Measurements from ENCODE around the gene SLC37A4.

Gene SLC37A4

GRCh38 chr11:119056421-119056999 is 25.8 kb upstream of the SLC37A4 start:
- Histone ChIP-seq H3K4me1 (ENCODE audit: control insufficient read depth, insufficient read depth, low read length) (peaks cover 20% of the 10 kb centered on the region), H3K9ac (ENCODE audit: low read length in 2 of 2) (peak overlapping the region; percentile 82), H3K9me3 (ENCODE audit: control insufficient read depth in 2 of 2, low read length in 2 of 2) (no peaks in the 10 kb centered on the region), H3K27me3 (ENCODE audit: control insufficient read depth in 1 of 2, insufficient read depth in 2 of 2, low read length in 2 of 2) (no peaks in the 10 kb centered on the region), H3K27ac (ENCODE audit: low read length) (peak overlapping the region; percentile 71), H3K36me3 (ENCODE audit: control insufficient read depth in 2 of 2, insufficient read depth in 2 of 2, low read length in 2 of 2) (peaks cover 32 to 35% of the 10 kb centered on the region in 2 donors), H3K4me3 (ENCODE audit: low read length in 2 of 2) (peak overlapping the region; percentile 79 to 85)

- Histone ChIP-seq H3K27me3 (ENCODE audit: control insufficient read depth in 1 of 2, insufficient read depth in 2 of 2, low read length in 2 of 2) (no peaks in the 10 kb centered on the region), H3K4me1 (ENCODE audit: control insufficient read depth, insufficient read depth, low read length) (peaks cover 20% of the 10 kb centered on the region), H3K4me3 (ENCODE audit: low read length in 2 of 2) (peak overlapping the region; percentile 79 to 85), H3K9ac (ENCODE audit: low read length in 2 of 2) (peak overlapping the region; percentile 82), H3K9me3 (ENCODE audit: control insufficient read depth in 2 of 2, low read length in 2 of 2) (no peaks in the 10 kb centered on the region), H3K36me3 (ENCODE audit: control insufficient read depth in 2 of 2, insufficient read depth in 2 of 2, low read length in 2 of 2) (peaks cover 38 to 39% of the 10 kb centered on the region in 2 donors), H3K27ac (ENCODE audit: low read length) (peak overlapping the region; percentile 2)
Observed at GRCh38 chr11:119055901-119056300, 25.2 kb upstream of the SLC37A4 start.

GRCh38 chr11:119054418-119054817 is 23.7 kb upstream of the SLC37A4 start:
- no peak overlapping the region for H3K9ac ChIP-seq (ENCODE audit: low read length in 2 of 2)
- no peaks in the 10 kb centered on the region for H3K27me3 ChIP-seq (ENCODE audit: control insufficient read depth in 1 of 2, insufficient read depth in 2 of 2, low read length in 2 of 2)
- peaks cover 44 to 47% of the 10 kb centered on the region in 2 donors for H3K36me3 ChIP-seq (ENCODE audit: control insufficient read depth in 2 of 2, insufficient read depth in 2 of 2, low read length in 2 of 2)
- H3K9me3 ChIP-seq (ENCODE audit: control insufficient read depth in 2 of 2, low read length in 2 of 2), result no peaks in the 10 kb centered on the region
- H3K4me3 ChIP-seq (ENCODE audit: low read length in 2 of 2), result no peak overlapping the region
- peaks cover 20% of the 10 kb centered on the region for H3K4me1 ChIP-seq (ENCODE audit: control insufficient read depth, insufficient read depth, low read length)
- H3K27ac ChIP-seq (ENCODE audit: low read length), result no peak overlapping the region

GRCh38 chr11:119052163-119052814 is 21.6 kb upstream of the SLC37A4 start:
- no peak overlapping the region for H3K27ac ChIP-seq (ENCODE audit: low read length)
- H3K27me3 ChIP-seq (ENCODE audit: control insufficient read depth in 1 of 2, insufficient read depth in 2 of 2, low read length in 2 of 2), result no peaks in the 10 kb centered on the region
- H3K9ac ChIP-seq (ENCODE audit: low read length in 2 of 2), result no peak overlapping the region
- no peaks in the 10 kb centered on the region for H3K9me3 ChIP-seq (ENCODE audit: control insufficient read depth in 2 of 2, low read length in 2 of 2)
- peaks cover 14% of the 10 kb centered on the region for H3K4me1 ChIP-seq (ENCODE audit: control insufficient read depth, insufficient read depth, low read length)
- H3K4me3 ChIP-seq (ENCODE audit: low read length in 2 of 2), result no peak overlapping the region
- peaks cover 59 to 69% of the 10 kb centered on the region in 2 donors for H3K36me3 ChIP-seq (ENCODE audit: control insufficient read depth in 2 of 2, insufficient read depth in 2 of 2, low read length in 2 of 2)

GRCh38 chr11:119051440-119052162 is 20.9 kb upstream of the SLC37A4 start:
- H3K4me3 ChIP-seq (ENCODE audit: low read length in 2 of 2), result no peak overlapping the region
- no peaks in the 10 kb centered on the region for H3K9me3 ChIP-seq (ENCODE audit: control insufficient read depth in 2 of 2, low read length in 2 of 2)
- H3K27ac ChIP-seq (ENCODE audit: low read length), result no peak overlapping the region
- no peak overlapping the region for H3K9ac ChIP-seq (ENCODE audit: low read length in 2 of 2)
- peaks cover 14% of the 10 kb centered on the region for H3K4me1 ChIP-seq (ENCODE audit: control insufficient read depth, insufficient read depth, low read length)
- peaks cover 63 to 73% of the 10 kb centered on the region in 2 donors for H3K36me3 ChIP-seq (ENCODE audit: control insufficient read depth in 2 of 2, insufficient read depth in 2 of 2, low read length in 2 of 2)
- H3K27me3 ChIP-seq (ENCODE audit: control insufficient read depth in 1 of 2, insufficient read depth in 2 of 2, low read length in 2 of 2), result no peaks in the 10 kb centered on the region

DNA sequence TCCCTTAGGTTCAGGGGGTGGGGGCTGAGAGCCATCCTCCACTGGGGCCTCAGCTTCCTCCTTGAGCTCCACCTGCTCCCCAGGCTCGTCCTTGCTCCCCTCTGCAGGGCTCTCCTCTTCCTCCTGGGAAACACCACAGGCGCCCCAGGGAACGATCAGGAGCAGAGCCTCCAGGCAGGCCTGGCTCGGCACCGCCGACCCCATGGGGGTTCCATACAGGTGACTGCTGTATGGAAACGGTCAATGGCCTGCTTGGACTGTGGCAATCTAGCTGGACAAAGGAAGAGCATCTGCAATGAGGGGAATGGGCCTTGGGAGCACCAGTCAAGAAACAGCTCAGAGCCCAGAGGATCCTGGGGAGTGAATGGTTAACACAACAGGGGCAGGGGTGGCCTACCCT is 18.4 kb upstream of the SLC37A4 start:
- no peak overlapping the region for H3K9ac ChIP-seq (ENCODE audit: low read length in 2 of 2)
- no peaks in the 10 kb centered on the region for H3K4me1 ChIP-seq (ENCODE audit: control insufficient read depth, insufficient read depth, low read length)
- H3K27me3 ChIP-seq (ENCODE audit: control insufficient read depth in 1 of 2, insufficient read depth in 2 of 2, low read length in 2 of 2), result no peaks in the 10 kb centered on the region
- peaks cover 66 to 68% of the 10 kb centered on the region in 2 donors for H3K36me3 ChIP-seq (ENCODE audit: control insufficient read depth in 2 of 2, insufficient read depth in 2 of 2, low read length in 2 of 2)
- no peak overlapping the region for H3K27ac ChIP-seq (ENCODE audit: low read length)
- no peaks in the 10 kb centered on the region for H3K9me3 ChIP-seq (ENCODE audit: control insufficient read depth in 2 of 2, low read length in 2 of 2)
- H3K4me3 ChIP-seq (ENCODE audit: low read length in 2 of 2), result no peak overlapping the region

GRCh38 chr11:119048644-119049043 is 18.0 kb upstream of the SLC37A4 start:
- H3K36me3 ChIP-seq (ENCODE audit: control insufficient read depth in 2 of 2, insufficient read depth in 2 of 2, low read length in 2 of 2), result peaks cover 61 to 64% of the 10 kb centered on the region in 2 donors
- no peaks in the 10 kb centered on the region for H3K9me3 ChIP-seq (ENCODE audit: control insufficient read depth in 2 of 2, low read length in 2 of 2)
- H3K4me1 ChIP-seq (ENCODE audit: control insufficient read depth, insufficient read depth, low read length), result no peaks in the 10 kb centered on the region
- H3K27me3 ChIP-seq (ENCODE audit: control insufficient read depth in 1 of 2, insufficient read depth in 2 of 2, low read length in 2 of 2), result no peaks in the 10 kb centered on the region
- no peak overlapping the region for H3K27ac ChIP-seq (ENCODE audit: low read length)
- no peak overlapping the region for H3K4me3 ChIP-seq (ENCODE audit: low read length in 2 of 2)
- no peak overlapping the region for H3K9ac ChIP-seq (ENCODE audit: low read length in 2 of 2)

GRCh38 chr11:119047205-119047604 is 16.5 kb upstream of the SLC37A4 start:
- no peaks in the 10 kb centered on the region for H3K9me3 ChIP-seq (ENCODE audit: control insufficient read depth in 2 of 2, low read length in 2 of 2)
- H3K4me1 ChIP-seq (ENCODE audit: control insufficient read depth, insufficient read depth, low read length), result no peaks in the 10 kb centered on the region
- H3K4me3 ChIP-seq (ENCODE audit: low read length in 2 of 2), result no peak overlapping the region
- H3K27me3 ChIP-seq (ENCODE audit: control insufficient read depth in 1 of 2, insufficient read depth in 2 of 2, low read length in 2 of 2), result no peaks in the 10 kb centered on the region
- H3K9ac ChIP-seq (ENCODE audit: low read length in 2 of 2), result no peak overlapping the region
- peaks cover 47 to 52% of the 10 kb centered on the region in 2 donors for H3K36me3 ChIP-seq (ENCODE audit: control insufficient read depth in 2 of 2, insufficient read depth in 2 of 2, low read length in 2 of 2)
- H3K27ac ChIP-seq (ENCODE audit: low read length), result no peak overlapping the region

DNA sequence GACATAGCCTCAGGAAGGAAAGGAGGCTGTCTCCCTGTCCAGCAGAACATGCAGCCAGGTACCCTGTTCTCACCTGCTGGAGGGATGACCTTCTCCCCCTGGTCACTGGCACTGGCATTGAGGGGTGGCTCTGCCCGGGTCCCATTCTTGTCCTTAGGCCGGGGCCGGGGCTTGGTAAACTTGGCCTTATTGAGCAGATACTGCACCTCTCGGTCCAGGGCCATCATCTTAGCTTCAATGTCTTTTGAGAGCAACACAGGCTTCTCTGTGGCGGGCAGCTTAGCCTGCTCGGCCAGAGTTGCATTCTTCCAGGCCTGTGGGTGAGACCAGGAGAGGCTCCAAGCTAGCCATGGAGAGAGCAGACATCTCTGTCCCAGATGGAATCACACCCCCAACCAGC is 15.8 kb upstream of the SLC37A4 start:
- no peaks in the 10 kb centered on the region for H3K27me3 ChIP-seq (ENCODE audit: control insufficient read depth in 1 of 2, insufficient read depth in 2 of 2, low read length in 2 of 2)
- no peaks in the 10 kb centered on the region for H3K9me3 ChIP-seq (ENCODE audit: control insufficient read depth in 2 of 2, low read length in 2 of 2)
- H3K36me3 ChIP-seq (ENCODE audit: control insufficient read depth in 2 of 2, insufficient read depth in 2 of 2, low read length in 2 of 2), result peaks cover 40 to 45% of the 10 kb centered on the region in 2 donors
- H3K27ac ChIP-seq (ENCODE audit: low read length), result no peak overlapping the region
- no peak overlapping the region for H3K4me3 ChIP-seq (ENCODE audit: low read length in 2 of 2)
- no peak overlapping the region for H3K9ac ChIP-seq (ENCODE audit: low read length in 2 of 2)
- H3K4me1 ChIP-seq (ENCODE audit: control insufficient read depth, insufficient read depth, low read length), result no peaks in the 10 kb centered on the region

DNA sequence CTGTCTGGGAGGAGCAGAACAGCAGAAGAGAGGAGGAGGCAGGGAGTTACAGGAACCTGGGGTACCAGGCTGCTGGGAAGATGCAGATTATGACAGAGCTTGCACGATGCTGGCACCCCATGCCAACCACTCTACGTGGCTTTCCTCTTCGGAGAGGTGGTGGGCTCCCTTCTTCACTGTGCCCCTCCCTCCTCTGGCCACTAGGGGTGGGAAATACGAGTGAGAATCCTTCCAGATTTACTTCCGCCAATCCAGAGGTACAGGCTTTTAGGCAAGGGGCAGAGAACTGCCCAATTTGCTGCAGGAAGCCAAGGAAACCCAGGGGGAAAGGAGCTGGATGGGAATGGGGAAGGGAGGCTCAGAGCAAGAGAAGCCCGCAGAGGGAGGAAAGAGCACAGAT is 14.0 kb upstream of the SLC37A4 start:
- Histone ChIP-seq H3K36me3 (ENCODE audit: control insufficient read depth in 2 of 2, insufficient read depth in 2 of 2, low read length in 2 of 2) (peaks cover 31 to 36% of the 10 kb centered on the region in 2 donors), H3K4me3 (ENCODE audit: low read length in 2 of 2) (no peak overlapping the region), H3K4me1 (ENCODE audit: control insufficient read depth, insufficient read depth, low read length) (no peaks in the 10 kb centered on the region), H3K27ac (ENCODE audit: low read length) (no peak overlapping the region), H3K9ac (ENCODE audit: low read length in 2 of 2) (no peak overlapping the region), H3K27me3 (ENCODE audit: control insufficient read depth in 1 of 2, insufficient read depth in 2 of 2, low read length in 2 of 2) (no peaks in the 10 kb centered on the region), H3K9me3 (ENCODE audit: control insufficient read depth in 2 of 2, low read length in 2 of 2) (no peaks in the 10 kb centered on the region)

GRCh38 chr11:119042927-119043326 is 12.2 kb upstream of the SLC37A4 start:
- Histone ChIP-seq H3K36me3 (ENCODE audit: control insufficient read depth in 2 of 2, insufficient read depth in 2 of 2, low read length in 2 of 2) (peaks cover 18% of the 10 kb centered on the region in 2 donors), H3K27ac (ENCODE audit: low read length) (no peak overlapping the region), H3K4me3 (ENCODE audit: low read length in 2 of 2) (no peak overlapping the region), H3K27me3 (ENCODE audit: control insufficient read depth in 1 of 2, insufficient read depth in 2 of 2, low read length in 2 of 2) (no peaks in the 10 kb centered on the region), H3K9ac (ENCODE audit: low read length in 2 of 2) (no peak overlapping the region), H3K9me3 (ENCODE audit: control insufficient read depth in 2 of 2, low read length in 2 of 2) (no peaks in the 10 kb centered on the region), H3K4me1 (ENCODE audit: control insufficient read depth, insufficient read depth, low read length) (no peaks in the 10 kb centered on the region)

Data from stomach smooth muscle (tissue), 2 donors.